GM18507 (cell line): Measurements from ENCODE around the gene SQSTM1.

Experiments
- DNase-seq: peaks from one replicate; pipeline ENCODE4 v3.0.0; 2011; ENCODE audit warnings: low read depth; ENCODE audit not compliant: insufficient read length; ENCODE audit errors: extremely low spot score
- FAIRE-seq: peaks from 2 replicates; lab custom pipeline; 2011; peaks lifted over from hg19 to GRCh38; lab: Jason Lieb, UNC

The SQSTM1 gene

GRCh38 chr5:179793468-179794139 lies 27.1 kb upstream of the SQSTM1 start, which contains the start of gene LTC4S:
Gene LTC4S, plus strand, starts transcription at chr5:179793986. Its CDS starts 95 bp downstream, at chr5:179794081.
- peak; percentile 64 for FAIRE-seq
- no peak for DNase-seq

- no peak for DNase-seq
- FAIRE-seq: no peak
Observed at GRCh38 chr5:179794171-179794570, 26.5 kb upstream of the SQSTM1 start.

- DNase-seq: no peak
- no peak for FAIRE-seq
Observed at GRCh38 chr5:179794575-179794974, 26.1 kb upstream of the SQSTM1 start.

- FAIRE-seq (no peak), DNase-seq (no peak)
Observed at GRCh38 chr5:179795049-179795862, 25.4 kb upstream of the SQSTM1 start.

GRCh38 chr5:179795863-179796833 lies 24.6 kb upstream of the SQSTM1 start:
- peak; percentile 59 for DNase-seq
- peak; percentile 90 for FAIRE-seq

- FAIRE-seq (no peak), DNase-seq (no peak)
Observed at GRCh38 chr5:179796877-179797608, 23.7 kb upstream of the SQSTM1 start.

GRCh38 chr5:179797741-179798140 lies 23.0 kb upstream of the SQSTM1 start:
- FAIRE-seq (no peak), DNase-seq (no peak)

- FAIRE-seq: no peak
- no peak for DNase-seq
Observed at GRCh38 chr5:179798144-179798770, 22.4 kb upstream of the SQSTM1 start.

GRCh38 chr5:179798771-179799643 lies 21.7 kb upstream of the SQSTM1 start:
- FAIRE-seq: no peak

GRCh38 chr5:179799644-179799973 lies 21.1 kb upstream of the SQSTM1 start:
- DNase-seq: no peak
- FAIRE-seq: no peak

More at GRCh38 chr5:179798771-179799643, 21.7 kb upstream of the SQSTM1 start:
- DNase-seq: no peak

- no peak for DNase-seq
- FAIRE-seq: no peak
Observed at GRCh38 chr5:179800071-179800695, 20.5 kb upstream of the SQSTM1 start.

- DNase-seq (no peak), FAIRE-seq (no peak)
Observed at GRCh38 chr5:179800696-179801201, 20.0 kb upstream of the SQSTM1 start.

- peak; percentile 78 for FAIRE-seq
- peak; percentile 62 for DNase-seq
Observed at GRCh38 chr5:179801304-179802206, 19.1 kb upstream of the SQSTM1 start.

- FAIRE-seq (no peak), DNase-seq (no peak)
Observed at GRCh38 chr5:179802207-179802883, 18.4 kb upstream of the SQSTM1 start.

- DNase-seq: no peak
- FAIRE-seq: no peak
Observed at GRCh38 chr5:179802950-179803562, 17.6 kb upstream of the SQSTM1 start.
